Smooth muscle cell (in vitro differentiated cells): Measurements from ENCODE around the gene IL17RC. TPM values are rescaled to one million over a fixed set of nuclear protein-coding genes. Genes with fewer than 3 reads are reported as not detected.

Experiments used
- DNase-seq: peaks from one replicate; lab custom pipeline; 2025; ENCODE audit not compliant: unreplicated experiment; lab: John Stamatoyannopoulos, UW
- H2AFZ ChIP-seq: fragments of 200-600 bp; sonication (generic); 2 replicates; pipeline ENCODE4 v1.6.0; 2016; ENCODE audit warnings: antibody characterized with exemption, low read depth, mild to moderate bottlenecking
- H3F3A ChIP-seq: fragments of 200-600 bp; sonication (generic); 2 replicates; pipeline ENCODE4 v1.6.0; 2017; ENCODE audit warnings: antibody characterized with exemption, low read depth
- H3K27ac ChIP-seq: fragments of 200-600 bp; sonication (generic); 2 replicates; pipeline ENCODE4 v1.5.1; 2016; ENCODE audit warnings: low read depth, mild to moderate bottlenecking
- H3K27me3 ChIP-seq: fragments of 200-600 bp; sonication (generic); 2 replicates; pipeline ENCODE4 v1.6.1; 2016; ENCODE audit warnings: low read depth, mild to moderate bottlenecking
- H3K36me3 ChIP-seq: fragments of 200-600 bp; sonication (generic); 2 replicates; pipeline ENCODE4 v1.5.1; 2016; ENCODE audit warnings: low read depth
- H3K4me1 ChIP-seq: fragments of 200-600 bp; sonication (generic); 2 replicates; pipeline ENCODE4 v1.5.1; 2016; ENCODE audit warnings: low read depth
- H3K4me2 ChIP-seq: fragments of 200-600 bp; sonication (generic); 2 replicates; pipeline ENCODE4 v1.6.0; 2016; ENCODE audit warnings: mild to moderate bottlenecking
- H3K4me3 ChIP-seq: fragments of 200-600 bp; sonication (generic); 2 replicates; pipeline ENCODE4 v1.5.1; 2016; ENCODE audit warnings: mild to moderate bottlenecking
- H3K79me2 ChIP-seq: fragments of 200-600 bp; sonication (generic); 2 replicates; pipeline ENCODE4 v1.6.0; 2016; ENCODE audit warnings: low read depth, mild to moderate bottlenecking
- H3K9ac ChIP-seq: fragments of 200-600 bp; sonication (generic); 2 replicates; pipeline ENCODE4 v1.6.0; 2016; ENCODE audit warnings: low read depth
- H3K9me3 ChIP-seq: fragments of 200-600 bp; sonication (generic); replicated peaks from 2 replicates; pipeline ENCODE4 v1.5.1; 2016; ENCODE audit warnings: low read depth
- H4K20me1 ChIP-seq: fragments of 200-600 bp; sonication (generic); 2 replicates; pipeline ENCODE4 v1.6.0; 2016; ENCODE audit warnings: low read depth
- CTCF ChIP-seq: fragments of 200-600 bp; sonication (generic); IDR thresholded peaks from 2 replicates; pipeline ENCODE4 v1.5.1; 2017; ENCODE audit warnings: borderline replicate concordance, mild to moderate bottlenecking, antibody characterized with exemption; ENCODE audit not compliant: insufficient read depth, poor library complexity, severe bottlenecking
- WGBS: methylation state at CpG from one replicate; pipeline ENCODE4 v1.1.7; 2016; ENCODE audit warnings: low lambda C conversion rate; 5-methylcytosine and 5-hydroxymethylcytosine counted together
- polyA plus RNA-seq: library from polyadenylated mRNA; unstranded; fragments of >200 nt; fragmentation: Nextera tagmentation; extraction: Ambion mirVana; gene quantifications from 2 replicates; pipeline ENCODE4 v1.2.1, GENCODE V29; 2016
- total RNA-seq: library from RNA; depleted of rRNA; stranded (reverse); fragments of >200 nt; gene quantifications from 2 replicates; pipeline ENCODE4 v1.2.3, GENCODE V29; 2014

Gene IL17RC
- total and polyA plus RNA-seq, 2 experiments from 2014 or later, result 36.7 to 37.3 TPM

- no peak overlapping the region for H3K9ac ChIP-seq
- H3K4me3 ChIP-seq, result no peak overlapping the region
- no peak for TF ChIP-seq CTCF
- H3K4me1 ChIP-seq, result peaks cover 16% of the 10 kb centered on the region
- H3K27me3 ChIP-seq, result no peaks in the 10 kb centered on the region
- H3K36me3 ChIP-seq, result no peaks in the 10 kb centered on the region
- H3K4me2 ChIP-seq, result no peak overlapping the region
- no peak overlapping the region for H3K27ac ChIP-seq
- H3K9me3 ChIP-seq, result no peaks in the 10 kb centered on the region
- DNase-seq, result no peak
- no peaks in the 10 kb centered on the region for H3K79me2 ChIP-seq
- WGBS, result 94% methylated on average over 8 of the region's 8 CpGs
- no peak overlapping the region for H2AFZ ChIP-seq
- H4K20me1 ChIP-seq, result no peaks in the 10 kb centered on the region
- H3F3A ChIP-seq, result no peaks in the 10 kb centered on the region
These were observed 1.6 kb downstream of the IL17RC start for GRCh38 chr3:9918261-9919038.

- 97% methylated on average over 23 of the region's 23 CpGs for WGBS
- H3K27ac ChIP-seq, result no peak overlapping the region
- DNase-seq, result no peak
- H3K36me3 ChIP-seq, result no peaks in the 10 kb centered on the region
- H3K9ac ChIP-seq, result no peak overlapping the region
- H3K4me1 ChIP-seq, result peaks cover 3% of the 10 kb centered on the region
- TF ChIP-seq CTCF, result no peak
- no peaks in the 10 kb centered on the region for H3K27me3 ChIP-seq
- no peak overlapping the region for H3K4me2 ChIP-seq
- no peak overlapping the region for H3K4me3 ChIP-seq
- H4K20me1 ChIP-seq, result no peaks in the 10 kb centered on the region
- no peak overlapping the region for H2AFZ ChIP-seq
- no peaks in the 10 kb centered on the region for H3F3A ChIP-seq
- H3K79me2 ChIP-seq, result no peaks in the 10 kb centered on the region
- H3K9me3 ChIP-seq, result no peaks in the 10 kb centered on the region
These were observed 11.3 kb downstream of the IL17RC start for GRCh38 chr3:9928158-9928557.

- no peak for DNase-seq
- Histone ChIP-seq H3K27me3 (no peaks in the 10 kb centered on the region), H2AFZ (no peak overlapping the region), H3K4me3 (no peak overlapping the region), H3F3A (no peaks in the 10 kb centered on the region), H3K79me2 (no peaks in the 10 kb centered on the region), H3K4me1 (peaks cover 15% of the 10 kb centered on the region), H4K20me1 (no peaks in the 10 kb centered on the region), H3K4me2 (no peak overlapping the region), H3K9me3 (no peaks in the 10 kb centered on the region), H3K9ac (no peak overlapping the region), H3K27ac (no peak overlapping the region), H3K36me3 (no peaks in the 10 kb centered on the region)
- WGBS, result 95% methylated on average over 4 of the region's 4 CpGs
- TF ChIP-seq CTCF, result no peak
These were observed 14.0 kb downstream of the IL17RC start for GRCh38 chr3:9930804-9931418.
